HG02938 (cell line): Measurements from ENCODE around the gene VWDE.
A peak's percentile ranks its signal among the peaks of the same experiment; 100 is the strongest.

ENCODE experiments used
- ATAC-seq: cut with Tn5 transposase; IDR thresholded peaks from one replicate; pipeline ENCODE4 v1.9.1; 2021; ENCODE audit warnings: mild to moderate bottlenecking, moderate library complexity; ENCODE audit not compliant: unreplicated experiment

VWDE gene

GRCh38 chr7:12337095-12337494 lies 66.6 kb downstream of the VWDE start:
- ATAC-seq = no peak

DNA sequence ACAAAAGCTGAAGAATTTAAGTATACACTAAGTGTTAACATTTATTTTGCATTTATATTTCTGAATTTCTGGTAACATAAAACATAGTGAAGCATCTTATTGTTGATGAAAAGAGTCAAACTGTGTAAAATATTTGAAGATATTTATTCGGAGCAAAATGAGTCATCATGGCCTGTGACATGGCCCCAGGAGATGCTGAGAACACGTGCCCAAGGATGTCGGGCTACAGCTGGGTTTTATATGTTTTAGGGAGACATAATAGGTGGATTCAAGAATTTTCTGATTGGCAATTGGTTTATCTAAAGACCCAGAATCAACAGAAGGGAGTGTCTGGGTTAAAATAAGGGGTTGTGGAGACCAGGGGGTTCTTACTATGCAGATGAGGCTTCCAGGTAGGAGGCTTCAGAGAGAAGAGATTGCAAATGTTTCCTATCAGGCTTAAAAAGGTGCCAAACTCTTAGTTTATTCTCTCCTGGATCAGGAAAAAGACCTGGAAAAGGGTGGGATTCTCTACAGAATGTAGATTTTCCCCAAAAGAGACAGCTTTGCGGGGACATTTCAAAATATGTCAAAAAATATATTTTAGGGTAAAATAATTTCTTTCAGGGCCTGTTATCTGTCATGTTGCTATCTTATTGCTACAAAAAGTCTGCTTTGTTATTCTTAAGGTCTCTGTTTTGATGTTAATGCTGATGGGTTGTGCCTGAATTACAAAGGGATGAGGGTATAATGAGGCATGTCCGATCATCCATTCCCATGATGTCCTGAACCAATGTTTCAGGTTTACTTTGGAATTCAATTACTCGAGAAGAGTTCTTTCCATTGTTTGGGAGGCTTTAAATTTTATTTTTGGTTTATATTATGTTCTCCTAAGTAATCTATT lies 74.5 kb downstream of the VWDE start:
- ATAC-seq = no peak

GRCh38 chr7:12327922-12328321 lies 75.7 kb downstream of the VWDE start:
- ATAC-seq = no peak

- no peak for ATAC-seq
These were observed 78.0 kb downstream of the VWDE start for GRCh38 chr7:12325646-12326045.

DNA sequence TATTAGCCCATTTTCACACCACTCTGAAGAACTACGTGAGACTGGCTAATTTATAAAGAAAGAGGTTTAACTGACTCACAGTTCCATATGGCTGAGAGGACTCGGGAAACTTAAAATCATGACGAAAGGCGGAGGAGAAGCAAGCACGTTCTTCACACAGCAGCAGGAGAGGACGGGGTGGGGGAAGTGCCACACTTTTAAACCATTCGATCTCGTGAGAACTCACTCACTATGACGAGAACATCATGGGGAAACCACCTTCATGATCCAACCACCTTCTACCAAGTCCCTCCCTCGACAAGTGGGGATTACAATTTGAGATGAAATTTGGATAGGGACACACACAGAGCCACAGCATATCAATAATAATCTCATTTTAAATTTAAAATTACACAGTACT lies 80.2 kb downstream of the VWDE start:
- ATAC-seq = no peak

GRCh38 chr7:12322903-12323300 lies 80.8 kb downstream of the VWDE start:
- peak; percentile 79 for ATAC-seq

- no peak for ATAC-seq
These were observed 81.3 kb downstream of the VWDE start for GRCh38 chr7:12322284-12322902.

GRCh38 chr7:12320987-12321647 lies 82.5 kb downstream of the VWDE start:
- ATAC-seq = no peak

DNA sequence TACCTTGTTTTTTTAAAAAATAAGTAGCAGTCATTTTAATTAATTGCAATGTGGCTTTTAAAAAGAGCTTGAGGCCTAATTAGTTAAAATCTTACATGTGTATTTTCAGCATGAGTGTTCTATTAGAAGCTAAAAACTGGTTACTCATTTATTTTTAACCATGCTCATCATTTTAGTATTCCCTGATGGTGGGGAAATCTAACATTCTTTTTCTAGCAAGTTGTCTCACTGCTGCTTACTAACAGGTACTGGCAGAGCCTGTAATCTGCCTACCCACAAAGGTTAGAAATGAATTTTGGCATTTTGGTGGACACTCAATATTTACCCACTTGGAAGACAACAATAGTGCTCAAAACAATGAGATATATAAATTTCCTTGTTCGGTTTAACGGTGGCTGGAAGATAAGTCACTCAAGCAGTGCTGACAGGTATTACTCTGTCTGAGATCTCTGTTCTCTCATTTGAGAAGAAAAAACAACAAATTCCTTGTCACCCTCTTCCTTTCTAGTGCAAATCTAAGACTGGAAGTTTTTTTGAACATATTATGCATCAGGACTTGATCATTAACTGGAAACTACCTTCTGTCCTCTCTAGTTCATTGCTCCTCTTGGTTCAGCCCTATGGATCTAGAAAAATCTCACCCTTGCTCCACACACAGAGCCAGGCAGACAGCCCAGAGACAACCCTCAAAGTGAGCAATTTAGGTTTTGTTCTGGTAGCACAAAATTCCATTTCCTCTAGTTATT lies 83.3 kb downstream of the VWDE start:
- ATAC-seq = no peak

- no peak for ATAC-seq
These were observed 86.0 kb downstream of the VWDE start for GRCh38 chr7:12317675-12318074.

GRCh38 chr7:12316925-12317324 lies 86.7 kb downstream of the VWDE start:
- no peak for ATAC-seq

GRCh38 chr7:12315049-12315448 lies 88.6 kb downstream of the VWDE start:
- no peak for ATAC-seq

GRCh38 chr7:12314199-12314598 lies 89.5 kb downstream of the VWDE start:
- no peak for ATAC-seq

DNA sequence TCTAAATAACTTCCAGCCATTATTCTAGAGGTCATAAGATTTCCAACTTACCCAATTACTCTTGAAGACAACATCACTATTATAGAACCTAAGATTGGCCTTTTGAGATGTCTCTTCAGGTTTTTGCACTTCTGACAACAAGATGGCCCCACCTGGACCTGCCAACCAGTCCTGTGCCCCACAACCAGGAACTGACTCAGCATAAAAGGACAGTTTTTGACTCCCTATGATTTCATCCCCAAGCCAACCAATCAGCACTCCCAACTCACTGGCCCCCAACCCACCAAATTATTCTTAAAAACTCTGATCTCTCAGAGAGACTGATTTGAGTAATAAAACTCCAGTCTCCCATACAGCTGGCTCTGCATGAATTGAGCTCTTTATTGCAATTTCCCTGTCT lies 98.2 kb downstream of the VWDE start:
- no peak for ATAC-seq

DNA sequence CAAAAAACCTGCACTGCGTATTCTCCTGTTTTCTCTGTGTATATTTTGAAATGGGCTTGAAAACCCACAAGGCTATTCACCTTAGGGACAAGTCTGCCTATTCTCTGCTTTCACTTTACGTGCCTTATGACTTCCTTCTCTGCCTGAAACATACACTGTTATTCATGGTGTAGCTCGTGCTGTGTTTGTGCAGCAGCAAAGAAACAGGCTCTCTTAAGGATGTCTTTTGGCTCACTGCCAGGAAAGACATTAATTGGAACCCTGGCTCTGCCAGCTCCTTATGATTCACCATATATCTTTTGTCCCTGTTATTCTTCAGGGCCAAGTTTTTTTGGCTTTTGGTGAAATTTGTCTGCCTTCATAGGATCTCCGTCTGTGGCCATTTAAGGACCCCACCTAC lies 100.2 kb downstream of the VWDE start:
- ATAC-seq = no peak

GRCh38 chr7:12303062-12303461 lies 100.6 kb downstream of the VWDE start:
- no peak for ATAC-seq

DNA sequence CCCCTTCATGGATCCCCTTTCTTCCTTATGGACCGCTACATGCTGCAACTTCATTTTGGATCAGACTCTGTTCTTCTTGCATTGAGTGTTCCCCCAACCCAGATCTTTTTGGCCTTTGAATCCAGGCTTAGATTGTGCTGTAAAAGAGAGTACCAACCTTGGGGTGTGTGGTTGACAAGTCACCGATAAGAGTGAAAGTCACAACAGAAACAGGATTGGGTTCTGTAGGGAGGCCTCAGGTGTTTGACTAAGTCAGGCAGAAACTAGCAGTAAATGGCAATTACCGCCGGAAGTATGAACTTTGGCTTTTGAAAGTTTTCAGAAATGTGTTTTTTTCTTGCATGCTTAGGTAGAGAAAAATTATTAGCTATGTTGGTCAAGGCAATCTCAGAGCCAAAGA lies 103.2 kb downstream of the VWDE start:
- ATAC-seq = no peak

DNA sequence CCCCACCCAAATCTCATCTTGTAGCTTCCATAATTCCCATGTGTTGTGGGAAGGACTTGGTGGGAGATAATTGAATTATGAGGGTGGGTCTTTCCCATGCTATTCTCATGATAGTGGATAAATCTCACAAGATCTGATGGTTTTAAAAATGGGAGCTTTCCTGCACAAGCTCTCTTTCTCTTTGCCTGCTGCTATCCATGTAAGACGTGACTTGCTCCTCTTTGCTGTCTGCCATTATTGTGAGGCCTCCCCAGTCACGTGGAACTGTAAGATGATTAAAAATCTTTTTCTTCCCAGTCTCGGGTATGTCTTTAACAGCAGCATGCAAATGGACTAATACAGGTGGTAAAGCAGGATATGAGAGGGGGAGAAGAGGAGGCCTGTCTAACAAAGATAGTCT lies 104.3 kb downstream of the VWDE start:
- ATAC-seq = no peak

DNA sequence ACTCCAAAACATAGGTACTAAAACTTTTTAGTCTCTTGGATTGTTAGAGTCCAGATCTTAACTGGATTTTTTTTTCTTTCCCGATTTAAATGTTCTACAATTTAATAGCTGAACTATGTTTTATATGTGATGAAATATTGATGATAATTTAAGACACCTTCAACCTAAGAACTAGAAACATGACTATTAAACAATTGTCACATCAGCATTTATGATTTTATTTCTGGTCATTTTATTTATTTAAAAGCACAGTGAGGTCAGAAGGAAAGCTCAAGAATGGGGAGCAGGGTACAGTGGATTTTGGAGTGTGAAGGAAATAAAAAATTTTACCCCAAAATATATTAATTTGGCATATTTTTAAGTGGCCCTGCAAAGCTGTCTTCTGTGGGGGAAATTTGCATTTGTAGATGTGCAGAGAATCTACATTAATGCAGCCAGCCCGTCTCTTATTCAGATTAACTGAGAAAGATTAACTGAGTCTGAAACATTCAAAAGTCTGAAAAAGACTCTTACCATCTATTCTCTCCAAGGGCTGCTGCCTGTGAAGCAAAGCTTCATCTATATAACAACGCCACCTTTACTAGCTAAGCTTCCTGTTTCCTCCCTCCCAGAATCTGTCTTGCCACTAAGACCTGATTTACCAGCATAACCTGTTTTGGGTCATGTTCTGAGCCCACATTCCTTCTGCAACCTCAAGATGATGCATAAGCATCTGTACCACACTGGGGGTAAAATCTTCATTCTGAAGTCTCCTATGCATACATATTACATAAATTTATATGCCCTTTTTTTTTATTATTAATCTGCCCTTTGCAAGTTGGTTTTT lies 106.2 kb downstream of the VWDE start:
- no peak for ATAC-seq

DNA sequence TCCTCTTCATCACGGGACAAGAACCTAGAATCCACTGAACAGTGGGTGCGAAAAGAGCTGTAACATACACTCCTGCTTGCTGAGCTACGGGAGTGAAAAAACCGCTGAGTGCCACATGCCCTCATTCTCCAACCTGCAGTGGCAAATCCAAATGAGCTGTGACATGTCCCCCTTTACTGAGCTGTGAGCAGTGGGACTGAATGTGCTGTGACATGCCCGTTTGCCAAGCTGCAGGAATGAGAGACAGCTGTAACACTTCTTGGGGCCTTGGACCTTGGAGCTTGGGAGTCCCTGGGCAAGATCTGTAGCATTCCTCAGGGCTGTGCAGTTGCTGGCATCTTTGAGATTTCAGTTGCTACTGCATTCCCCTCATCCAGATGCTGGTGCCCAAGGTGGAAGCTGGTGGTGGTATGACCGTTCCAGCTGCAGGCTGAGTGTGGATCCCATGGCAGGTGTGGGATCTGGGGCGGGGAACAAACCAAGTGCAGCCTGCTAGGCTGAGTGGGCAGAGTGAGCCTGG lies 107.6 kb downstream of the VWDE start:
- no peak for ATAC-seq
